ENCODE data around the gene WWC1.

WWC1 gene

DNA sequence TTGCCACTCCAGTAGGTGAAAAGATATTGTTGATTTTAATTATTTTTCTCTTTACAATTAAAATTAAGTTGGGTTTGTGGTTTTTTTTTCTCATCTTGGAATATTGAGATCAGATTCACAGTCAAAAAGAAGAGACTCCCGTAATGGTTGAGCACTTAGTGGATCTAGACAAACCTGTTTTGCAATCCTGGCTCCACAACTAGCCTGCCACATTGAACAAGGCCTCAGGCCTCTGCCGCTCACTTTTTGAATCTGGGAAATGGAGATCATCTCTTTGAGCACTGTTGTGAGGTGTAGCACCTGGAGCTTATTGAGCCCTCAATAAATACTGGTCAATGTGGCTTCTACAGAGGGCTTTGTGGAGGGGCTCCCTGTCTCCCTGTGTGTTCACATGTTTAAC lies 157.7 kb downstream of the WWC1 start:
- TF ChIP-seq, protein P1, sequence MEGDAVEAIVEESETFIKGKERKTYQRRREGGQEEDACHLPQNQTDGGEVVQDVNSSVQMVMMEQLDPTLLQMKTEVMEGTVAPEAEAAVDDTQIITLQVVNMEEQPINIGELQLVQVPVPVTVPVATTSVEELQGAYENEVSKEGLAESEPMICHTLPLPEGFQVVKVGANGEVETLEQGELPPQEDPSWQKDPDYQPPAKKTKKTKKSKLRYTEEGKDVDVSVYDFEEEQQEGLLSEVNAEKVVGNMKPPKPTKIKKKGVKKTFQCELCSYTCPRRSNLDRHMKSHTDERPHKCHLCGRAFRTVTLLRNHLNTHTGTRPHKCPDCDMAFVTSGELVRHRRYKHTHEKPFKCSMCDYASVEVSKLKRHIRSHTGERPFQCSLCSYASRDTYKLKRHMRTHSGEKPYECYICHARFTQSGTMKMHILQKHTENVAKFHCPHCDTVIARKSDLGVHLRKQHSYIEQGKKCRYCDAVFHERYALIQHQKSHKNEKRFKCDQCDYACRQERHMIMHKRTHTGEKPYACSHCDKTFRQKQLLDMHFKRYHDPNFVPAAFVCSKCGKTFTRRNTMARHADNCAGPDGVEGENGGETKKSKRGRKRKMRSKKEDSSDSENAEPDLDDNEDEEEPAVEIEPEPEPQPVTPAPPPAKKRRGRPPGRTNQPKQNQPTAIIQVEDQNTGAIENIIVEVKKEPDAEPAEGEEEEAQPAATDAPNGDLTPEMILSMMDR (IDR thresholded peaks at IDR 0.05; ENCODE audit: low read depth, low read length, missing control alignments) = no peak
- H3K27ac ChIP-seq = no peak overlapping the region
- no peaks in the 10 kb centered on the region for H3K36me3 ChIP-seq (replicated peaks)
- in situ Hi-C loops (cut with HindIII; ENCODE audit: low pct_ligation_motif_present, low sequenced_read_pairs) = no loop called here
- H3K4me3 ChIP-seq (ENCODE audit: low read depth, low read length) = no peak overlapping the region
- no peak for DNase-seq
- H3K27me3 ChIP-seq (replicated peaks) = no peaks in the 10 kb centered on the region

DNA sequence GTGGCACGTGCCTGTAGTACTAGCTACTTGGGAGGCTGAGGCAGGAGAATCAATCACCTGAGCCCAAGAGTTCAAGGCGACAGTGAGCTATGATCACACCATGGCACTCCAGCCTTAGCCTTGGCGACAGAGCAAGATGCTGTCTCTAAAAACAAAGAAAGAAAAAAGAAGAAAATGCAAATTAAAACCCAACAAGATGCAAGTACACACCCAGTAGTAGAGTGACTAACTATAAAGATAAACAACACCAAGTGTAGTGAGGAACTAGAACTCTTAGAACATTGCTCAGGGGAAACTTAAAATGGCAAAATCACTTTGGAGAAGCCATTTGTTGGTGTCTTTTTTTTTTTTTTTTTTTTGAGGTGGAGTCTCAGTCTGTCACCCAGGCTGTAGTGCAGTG lies 160.1 kb downstream of the WWC1 start:
- TF ChIP-seq, protein P1 (IDR thresholded peaks at IDR 0.05; ENCODE audit: low read depth, low read length, missing control alignments) = no peak
- in situ Hi-C loops (cut with HindIII; ENCODE audit: low pct_ligation_motif_present, low sequenced_read_pairs) = no loop called here

DNA sequence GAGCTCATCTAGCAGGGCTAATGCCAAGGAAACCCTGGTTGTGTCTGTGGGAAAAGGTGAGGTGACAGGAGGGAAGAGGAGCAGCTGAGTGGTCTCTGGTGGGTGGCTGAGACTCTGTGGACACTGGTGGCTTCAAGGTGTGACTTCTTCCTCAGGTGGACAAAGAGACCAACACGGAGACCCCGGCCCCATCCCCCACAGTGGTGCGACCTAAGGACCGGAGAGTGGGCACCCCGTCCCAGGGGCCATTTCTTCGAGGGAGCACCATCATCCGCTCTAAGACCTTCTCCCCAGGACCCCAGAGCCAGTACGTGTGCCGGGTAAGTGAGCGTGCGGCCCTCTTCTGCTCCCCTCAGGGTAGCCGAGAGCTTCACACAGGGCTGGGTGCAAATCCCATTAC lies 163.8 kb downstream of the WWC1 start:
- in situ Hi-C loops (cut with HindIII; ENCODE audit: low pct_ligation_motif_present, low sequenced_read_pairs) = no loop called here
- Histone ChIP-seq H3K4me3 (ENCODE audit: low read depth, low read length) (no peak overlapping the region), H3K27ac (no peak overlapping the region), H3K36me3 (replicated peaks) (no peaks in the 10 kb centered on the region), H3K27me3 (replicated peaks) (no peaks in the 10 kb centered on the region)
- TF ChIP-seq, protein P1 (IDR thresholded peaks at IDR 0.05; ENCODE audit: low read depth, low read length, missing control alignments) = no peak
- no peak for DNase-seq

More for the DNA sequence above, 160.1 kb downstream of the WWC1 start:
- Histone ChIP-seq H3K27ac (no peak overlapping the region), H3K36me3 (replicated peaks) (no peaks in the 10 kb centered on the region), H3K27me3 (replicated peaks) (no peaks in the 10 kb centered on the region), H3K4me3 (ENCODE audit: low read depth, low read length) (no peak overlapping the region)
- DNase-seq = no peak

DNA sequence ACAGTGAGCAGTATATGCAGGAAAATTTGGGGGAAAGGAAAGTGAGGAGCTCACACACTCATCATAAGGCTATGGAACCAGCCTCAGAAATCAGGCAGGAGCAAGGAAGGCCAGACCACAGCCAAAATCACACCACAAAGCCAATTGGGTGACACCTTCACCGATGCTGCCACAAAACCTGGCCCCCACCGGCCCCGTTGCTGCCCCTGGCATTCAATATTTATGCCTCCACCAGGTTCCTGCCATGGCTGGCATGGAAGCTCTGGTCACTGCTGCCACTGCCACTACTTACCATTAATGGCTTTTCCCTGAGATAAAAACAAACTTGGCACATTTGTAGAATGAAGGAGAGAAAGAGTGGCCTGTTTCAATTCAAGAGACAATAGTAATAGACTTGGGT lies 166.1 kb downstream of the WWC1 start:
- TF ChIP-seq, protein P1 (IDR thresholded peaks at IDR 0.05; ENCODE audit: low read depth, low read length, missing control alignments) = no peak
- no peak overlapping the region for H3K27ac ChIP-seq
- no peaks in the 10 kb centered on the region for H3K27me3 ChIP-seq (replicated peaks)
- H3K36me3 ChIP-seq (replicated peaks) = no peaks in the 10 kb centered on the region
- no peak overlapping the region for H3K4me3 ChIP-seq (ENCODE audit: low read depth, low read length)
- DNase-seq = no peak
- in situ Hi-C loops (cut with HindIII; ENCODE audit: low pct_ligation_motif_present, low sequenced_read_pairs) = no loop called here

DNA sequence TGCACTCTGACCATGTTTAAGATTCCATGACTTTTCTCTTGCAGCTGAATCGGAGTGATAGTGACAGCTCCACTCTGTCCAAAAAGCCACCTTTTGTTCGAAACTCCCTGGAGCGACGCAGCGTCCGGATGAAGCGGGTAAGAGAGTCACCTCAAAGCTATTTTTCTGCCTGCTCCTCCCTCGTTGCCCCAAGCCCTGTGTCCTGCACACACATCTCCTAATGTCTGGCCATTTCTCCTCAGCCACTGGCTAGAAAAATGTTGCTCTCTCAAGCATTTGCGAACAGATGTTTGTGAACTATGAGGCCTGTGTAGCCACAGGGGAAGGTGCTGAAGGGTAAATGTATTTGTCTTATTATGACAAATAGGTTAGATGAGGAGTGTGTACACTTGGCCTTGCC lies 169.2 kb downstream of the WWC1 start:
- in situ Hi-C loops (cut with HindIII; ENCODE audit: low pct_ligation_motif_present, low sequenced_read_pairs) = no loop called here
- Histone ChIP-seq H3K36me3 (replicated peaks) (no peaks in the 10 kb centered on the region), H3K27me3 (replicated peaks) (no peaks in the 10 kb centered on the region), H3K27ac (no peak overlapping the region), H3K4me3 (ENCODE audit: low read depth, low read length) (no peak overlapping the region)
- TF ChIP-seq, protein P1 (IDR thresholded peaks at IDR 0.05; ENCODE audit: low read depth, low read length, missing control alignments) = no peak
- DNase-seq = no peak

DNA sequence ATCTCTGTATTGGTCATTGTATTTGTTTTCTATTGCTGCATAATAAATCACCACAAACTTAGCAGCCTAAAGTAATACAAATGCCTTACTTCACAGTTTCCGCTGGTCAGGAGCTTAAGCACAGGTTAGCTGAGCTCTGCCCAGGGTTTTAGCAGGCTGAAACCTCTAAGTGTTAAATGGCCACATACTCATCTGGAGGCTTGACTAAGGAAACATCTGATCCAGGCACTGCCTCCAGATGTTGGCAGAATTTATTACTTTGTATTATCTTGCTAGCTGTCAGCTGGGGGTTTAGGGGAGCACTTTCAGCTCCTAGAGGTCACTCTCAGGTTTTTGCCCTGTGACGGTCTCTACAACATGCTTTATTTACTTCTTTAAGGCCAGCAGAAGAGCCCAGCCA lies 171.6 kb downstream of the WWC1 start:
- H3K27me3 ChIP-seq (replicated peaks) = no peaks in the 10 kb centered on the region
- no peak overlapping the region for H3K27ac ChIP-seq
- in situ Hi-C loops (cut with HindIII; ENCODE audit: low pct_ligation_motif_present, low sequenced_read_pairs) = no loop called here
- no peak overlapping the region for H3K4me3 ChIP-seq (ENCODE audit: low read depth, low read length)
- no peaks in the 10 kb centered on the region for H3K36me3 ChIP-seq (replicated peaks)
- no peak for DNase-seq
- TF ChIP-seq, protein P1 (IDR thresholded peaks at IDR 0.05; ENCODE audit: low read depth, low read length, missing control alignments) = no peak

Measured in brain microvascular endothelial cell (primary cell).